NK-92 treated with Interleukin-12 subunit alpha and Interleukin-12 subunit beta, amount 100 ng/mL, for 24 hours (cell line): ENCODE data around the gene TLR1.
"Not testable (repeated sequence)": the region's sequence is repeated elsewhere in the genome, so short reads cannot be mapped to it uniquely, and the experiment has no call there.

ENCODE experiments used
- DNase-seq: peaks from one replicate; lab custom pipeline; 2025; lab: John Stamatoyannopoulos, UW

Gene TLR1, protein sequence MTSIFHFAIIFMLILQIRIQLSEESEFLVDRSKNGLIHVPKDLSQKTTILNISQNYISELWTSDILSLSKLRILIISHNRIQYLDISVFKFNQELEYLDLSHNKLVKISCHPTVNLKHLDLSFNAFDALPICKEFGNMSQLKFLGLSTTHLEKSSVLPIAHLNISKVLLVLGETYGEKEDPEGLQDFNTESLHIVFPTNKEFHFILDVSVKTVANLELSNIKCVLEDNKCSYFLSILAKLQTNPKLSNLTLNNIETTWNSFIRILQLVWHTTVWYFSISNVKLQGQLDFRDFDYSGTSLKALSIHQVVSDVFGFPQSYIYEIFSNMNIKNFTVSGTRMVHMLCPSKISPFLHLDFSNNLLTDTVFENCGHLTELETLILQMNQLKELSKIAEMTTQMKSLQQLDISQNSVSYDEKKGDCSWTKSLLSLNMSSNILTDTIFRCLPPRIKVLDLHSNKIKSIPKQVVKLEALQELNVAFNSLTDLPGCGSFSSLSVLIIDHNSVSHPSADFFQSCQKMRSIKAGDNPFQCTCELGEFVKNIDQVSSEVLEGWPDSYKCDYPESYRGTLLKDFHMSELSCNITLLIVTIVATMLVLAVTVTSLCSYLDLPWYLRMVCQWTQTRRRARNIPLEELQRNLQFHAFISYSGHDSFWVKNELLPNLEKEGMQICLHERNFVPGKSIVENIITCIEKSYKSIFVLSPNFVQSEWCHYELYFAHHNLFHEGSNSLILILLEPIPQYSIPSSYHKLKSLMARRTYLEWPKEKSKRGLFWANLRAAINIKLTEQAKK

DNA sequence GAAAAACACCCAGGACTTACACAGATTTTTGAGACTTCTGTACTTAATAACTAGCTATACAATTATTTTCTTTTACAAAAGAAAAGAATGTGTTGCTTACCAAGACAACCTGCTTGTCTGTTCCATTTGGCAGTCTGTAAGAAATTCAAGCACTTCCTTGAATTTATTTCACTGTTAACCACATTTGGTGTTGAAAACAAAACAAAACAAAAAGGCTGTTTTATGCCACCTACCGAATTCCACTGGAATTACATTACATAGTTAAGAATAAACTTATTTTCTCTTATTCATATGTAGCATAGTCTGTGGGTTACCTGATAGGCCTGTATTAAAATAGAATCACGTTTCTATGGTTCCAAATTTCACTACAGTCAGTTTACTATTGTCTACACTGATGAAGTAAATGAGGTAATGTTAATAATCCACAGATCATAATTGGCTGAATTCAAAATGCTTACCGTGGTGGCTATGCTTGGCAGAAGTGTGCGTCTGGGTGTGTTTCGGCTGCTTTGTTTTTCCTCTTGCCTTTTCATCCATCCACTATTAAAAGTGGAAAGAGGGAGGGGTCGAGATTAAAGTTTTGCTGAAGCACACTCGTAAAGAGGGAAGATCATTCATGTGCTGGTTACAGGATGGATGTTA is at the start of gene TLR1:
Gene TLR1 (minus strand): TSS at position 138 of the 642 bp plus-strand sequence. CDS start 5,960 bp downstream, outside the sequence.
- no peak for DNase-seq

DNA sequence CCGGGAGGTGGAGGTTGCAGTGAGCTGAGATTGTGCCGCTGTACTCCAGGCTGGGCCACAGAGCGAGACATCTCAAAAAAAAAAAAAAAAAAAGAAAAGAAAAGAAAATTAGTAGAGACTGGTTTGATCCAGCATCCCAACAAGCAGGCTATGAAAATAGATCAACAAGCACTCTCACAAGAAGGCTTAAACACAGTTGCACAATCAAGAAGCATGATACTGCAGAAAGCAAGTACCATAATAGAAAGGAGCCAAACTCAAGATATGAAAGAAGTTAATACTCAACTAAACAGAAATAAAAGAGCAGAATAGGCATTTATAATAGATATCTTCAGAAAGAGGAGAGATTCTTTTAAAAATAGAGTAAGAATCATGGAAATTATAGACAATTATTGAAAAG is 41.4 kb upstream of the TLR1 start:
- no peak for DNase-seq

DNA sequence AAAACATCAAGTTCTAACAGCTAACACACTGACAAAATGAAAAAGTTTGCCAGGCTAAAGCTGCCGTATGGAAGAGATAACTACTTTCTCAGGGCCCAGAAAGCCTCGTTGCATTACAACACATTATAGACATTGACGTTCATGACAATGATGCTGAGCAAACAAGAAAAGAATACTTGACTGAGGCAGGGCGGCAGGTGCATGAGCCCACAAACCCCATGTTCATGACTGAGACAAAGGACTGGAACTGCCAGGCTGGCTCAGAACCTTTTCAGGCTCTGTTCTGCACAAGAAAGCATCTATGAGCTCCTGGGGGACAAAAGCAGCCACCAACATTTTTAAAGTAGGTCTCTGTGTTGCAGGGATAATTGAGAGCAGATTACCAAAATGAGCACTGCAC is 38.4 kb upstream of the TLR1 start:
- no peak for DNase-seq

DNA sequence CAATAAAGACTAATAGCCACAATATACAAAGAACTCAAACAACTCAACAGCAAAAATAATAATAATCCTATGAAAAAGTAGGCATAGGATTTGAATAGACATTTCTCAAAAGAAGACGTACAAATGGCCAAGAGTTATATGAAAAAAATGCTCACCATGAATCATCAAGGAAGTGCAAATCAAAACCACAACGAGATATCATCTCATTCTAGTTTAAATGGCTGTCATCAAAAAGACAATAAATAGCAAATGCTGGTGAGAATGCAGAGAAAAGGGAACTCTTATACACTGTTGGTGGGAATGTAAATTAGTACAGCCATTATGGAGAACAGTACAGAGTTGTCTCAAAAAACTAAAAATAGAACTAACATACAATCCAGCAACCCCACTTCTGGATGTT is 33.3 kb upstream of the TLR1 start:
- DNase-seq, result no peak

DNA sequence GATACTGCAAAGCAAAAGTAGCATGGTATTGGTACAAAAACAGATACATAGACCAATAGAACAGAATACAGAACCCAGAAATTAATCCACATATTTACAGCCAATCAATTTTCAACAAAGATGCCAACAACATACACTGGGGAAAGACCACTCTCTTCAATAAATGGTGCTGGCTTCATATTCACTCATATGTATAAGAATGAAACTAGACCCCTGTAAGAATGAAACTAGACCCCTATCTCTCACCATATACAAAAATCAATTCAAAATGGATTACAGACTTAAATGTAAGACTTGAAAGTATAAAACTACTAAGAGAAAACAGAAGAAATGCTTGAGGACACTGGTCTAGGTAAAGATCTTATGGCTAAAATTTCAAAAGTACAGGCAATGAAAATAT is 32.7 kb upstream of the TLR1 start:
- DNase-seq, result no peak

DNA sequence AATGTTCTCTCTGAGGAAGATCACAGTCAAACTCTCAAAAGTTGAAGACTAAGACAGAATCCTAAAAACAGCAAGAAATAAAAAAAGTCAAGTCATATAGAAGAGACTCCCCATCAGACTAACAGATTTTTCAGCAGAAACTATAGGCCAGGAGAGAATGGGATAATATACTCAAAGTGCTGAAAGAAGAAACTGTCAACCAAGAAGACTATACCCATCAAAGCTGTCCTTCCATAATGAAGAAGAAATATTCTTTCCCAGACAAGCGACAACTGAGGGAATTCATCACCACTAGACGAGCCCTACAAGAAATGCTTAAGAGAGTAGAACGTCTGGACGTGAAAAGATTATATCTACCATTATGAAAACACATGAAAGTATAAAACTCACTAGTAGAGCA is 30.0 kb upstream of the TLR1 start:
- no peak for DNase-seq

GRCh38 chr4:38832624-38833528 is 28.3 kb upstream of the TLR1 start:
- no peak for DNase-seq

DNA sequence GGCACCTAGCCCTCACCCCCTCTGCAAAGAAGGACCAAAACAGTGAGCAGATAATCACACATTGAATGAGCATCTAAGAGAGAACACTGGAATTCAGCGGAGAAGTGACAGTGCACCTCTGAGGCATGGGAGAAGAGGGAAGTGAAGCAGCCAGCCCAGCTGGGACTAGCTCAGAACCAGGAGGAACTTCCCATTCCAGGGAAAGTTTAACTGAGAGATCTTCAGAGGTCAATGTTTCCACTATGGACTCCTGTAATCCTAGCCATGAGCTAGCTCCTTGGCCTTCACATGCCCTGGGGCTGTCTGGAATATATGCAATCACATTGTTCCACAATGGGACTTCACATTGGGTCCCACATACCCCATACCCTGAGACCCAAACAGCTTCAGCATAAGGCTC is 27.6 kb upstream of the TLR1 start:
- no peak for DNase-seq

- no peak for DNase-seq
Measured at GRCh38 chr4:38831653-38832052, 27.1 kb upstream of the TLR1 start.

DNA sequence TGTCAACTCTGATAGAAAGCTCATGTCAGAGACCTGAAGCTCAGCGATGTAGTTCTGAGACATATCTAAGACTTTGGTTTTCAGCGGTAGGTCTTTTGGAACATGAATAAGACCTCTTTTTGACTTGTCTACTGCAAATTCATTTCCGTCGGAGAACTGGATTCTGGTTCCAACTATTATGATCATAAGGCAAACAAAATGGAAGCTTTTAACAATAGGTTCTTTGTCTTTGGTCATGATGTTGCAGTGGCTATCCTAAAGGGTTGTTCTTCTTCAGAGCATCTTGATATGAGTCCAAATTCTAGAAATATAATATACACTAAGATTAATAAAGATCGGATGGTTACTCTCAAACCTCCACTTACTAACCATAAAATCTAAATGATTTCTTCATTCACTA is 24.6 kb upstream of the TLR1 start:
- DNase-seq, result no peak

DNA sequence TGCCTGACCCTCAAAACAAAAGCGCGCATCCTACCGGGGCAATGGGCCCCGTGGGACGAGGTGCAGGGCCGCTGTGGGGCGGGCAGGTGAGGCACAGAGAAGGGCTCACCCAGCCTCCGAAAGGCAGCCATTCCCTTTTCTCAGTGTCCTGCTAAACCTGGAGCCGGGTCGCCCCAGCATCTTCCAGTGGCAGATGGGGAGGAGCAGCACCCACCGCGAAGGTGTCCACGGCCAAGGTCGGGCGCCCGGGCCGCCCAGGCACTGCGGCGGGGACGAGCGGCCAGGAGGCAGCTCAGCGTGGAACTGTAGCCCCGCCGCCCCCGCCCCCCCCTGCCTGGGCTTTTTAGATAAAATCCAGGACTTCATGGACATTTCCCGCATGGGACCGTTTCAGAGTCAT is 19.2 kb upstream of the TLR1 start:
- DNase-seq, result no peak

GRCh38 chr4:38822748-38823303 is 18.2 kb upstream of the TLR1 start:
- DNase-seq, result no peak

DNA sequence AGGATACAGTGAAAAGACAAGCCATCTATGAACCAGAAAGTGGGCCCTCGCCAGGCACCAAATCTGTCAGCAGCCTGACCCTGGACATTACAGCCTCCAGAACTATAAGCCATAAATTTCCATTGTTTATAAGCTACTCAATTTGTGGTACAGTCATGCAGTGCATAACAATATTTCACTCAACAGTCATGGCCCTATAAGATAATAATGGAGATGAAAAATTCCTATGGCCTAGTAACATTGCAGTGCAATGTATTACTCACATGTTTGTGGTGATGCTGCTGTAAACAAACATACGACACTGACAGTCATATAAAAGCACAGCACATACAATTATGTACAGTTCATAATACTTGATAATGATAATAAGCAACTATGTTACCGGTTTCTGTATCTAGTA is 17.1 kb upstream of the TLR1 start:
- DNase-seq, result no peak

DNA sequence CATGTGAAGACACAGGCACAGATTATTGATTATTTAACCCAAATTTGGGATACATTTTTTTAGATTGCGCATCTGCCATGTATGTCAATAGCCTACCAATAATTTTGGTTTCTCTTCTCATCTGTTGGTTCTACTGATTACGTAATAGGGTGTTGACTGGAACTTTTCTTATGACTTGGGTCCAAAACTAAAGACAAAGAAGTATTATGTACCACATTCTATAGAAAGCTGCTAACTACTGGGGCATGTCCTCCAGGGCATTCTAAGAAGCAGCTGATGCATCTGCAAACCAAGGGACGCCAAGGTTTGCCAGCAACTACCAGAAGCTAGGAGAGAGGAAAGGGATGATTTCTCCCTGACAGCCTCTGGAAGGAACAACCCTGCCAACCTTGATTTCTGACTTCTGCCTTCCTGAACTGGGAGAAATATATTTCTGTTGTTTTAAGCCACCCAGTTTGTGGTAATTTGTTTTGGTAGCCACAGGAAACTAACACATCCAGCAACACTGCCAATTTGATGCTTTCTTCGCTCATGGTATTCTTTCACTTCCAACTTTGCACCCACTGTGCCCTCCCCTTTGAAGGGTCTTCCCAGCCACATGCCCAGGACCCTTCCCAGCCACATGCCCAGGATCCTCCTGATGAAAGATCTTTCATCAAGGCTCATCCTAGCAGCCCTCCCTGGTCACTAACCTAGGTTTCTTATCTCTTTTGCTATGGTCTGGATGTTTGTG is 15.9 kb upstream of the TLR1 start:
- no peak for DNase-seq

- DNase-seq, result no peak
Measured at GRCh38 chr4:38819569-38819968, 15.0 kb upstream of the TLR1 start.

GRCh38 chr4:38818441-38818976 is 13.9 kb upstream of the TLR1 start:
- no peak for DNase-seq

DNA sequence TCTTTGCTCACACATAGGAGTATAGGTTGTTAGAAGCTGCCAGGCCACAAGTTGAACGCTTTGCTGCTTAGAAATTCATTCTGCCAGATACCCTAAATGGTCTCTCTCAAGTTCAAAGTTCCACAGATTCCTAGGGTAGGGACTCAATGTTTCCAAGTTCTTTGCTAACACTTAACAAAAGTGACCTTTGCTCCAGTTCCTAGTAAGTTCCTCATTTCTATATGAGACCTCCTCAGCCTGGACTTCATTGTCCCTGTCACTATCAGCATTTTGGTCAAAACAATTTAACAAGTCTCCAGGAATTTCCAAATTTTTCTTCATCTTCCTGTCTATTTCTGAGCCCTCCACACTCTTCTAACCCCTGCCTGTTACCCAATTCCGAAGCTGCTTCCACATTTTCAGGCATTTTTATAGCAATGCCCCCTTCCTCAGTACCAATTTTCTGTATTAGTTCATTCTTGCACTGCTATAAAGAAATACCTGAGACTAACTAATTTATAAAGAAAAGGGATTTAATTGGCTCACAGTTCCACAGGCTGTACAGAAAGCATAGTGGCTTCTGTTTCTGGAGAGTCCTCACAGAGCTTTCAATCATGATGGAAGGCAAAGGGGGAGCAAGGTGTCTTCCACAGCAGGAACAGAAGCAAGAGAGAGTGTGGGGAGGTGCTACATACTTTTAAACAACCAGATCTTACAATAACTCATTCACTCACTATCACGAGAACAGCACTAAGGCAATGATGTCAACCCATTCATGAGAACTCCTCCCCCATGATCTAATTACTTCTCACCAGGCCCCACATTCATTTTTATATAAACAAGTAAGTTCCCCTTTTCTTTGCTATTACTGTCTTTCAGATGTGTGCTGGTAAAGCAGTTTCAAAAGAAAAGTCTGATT is 11.5 kb upstream of the TLR1 start:
- no peak for DNase-seq

GRCh38 chr4:38814386-38814785 is 9.8 kb upstream of the TLR1 start:
- DNase-seq, result no peak

DNA sequence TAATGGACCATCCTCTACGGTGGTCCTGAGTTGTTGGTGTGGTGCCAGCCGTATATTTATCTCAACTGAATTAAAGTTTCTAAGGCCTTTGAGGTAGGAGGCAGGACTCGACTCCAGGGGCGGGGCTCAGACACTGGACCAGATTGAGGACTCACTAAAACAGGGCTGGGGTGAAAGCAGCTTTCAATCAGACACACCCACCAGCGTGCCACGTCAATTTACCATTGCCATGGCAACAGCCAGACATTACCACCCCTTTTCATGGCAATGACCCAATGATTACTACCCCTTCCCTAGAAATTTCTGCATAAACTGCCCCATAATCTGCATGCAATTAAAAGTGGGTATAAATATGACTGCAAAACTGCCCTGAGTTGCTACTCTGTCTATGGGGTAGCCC is 6.7 kb upstream of the TLR1 start:
- DNase-seq, result no peak

DNA sequence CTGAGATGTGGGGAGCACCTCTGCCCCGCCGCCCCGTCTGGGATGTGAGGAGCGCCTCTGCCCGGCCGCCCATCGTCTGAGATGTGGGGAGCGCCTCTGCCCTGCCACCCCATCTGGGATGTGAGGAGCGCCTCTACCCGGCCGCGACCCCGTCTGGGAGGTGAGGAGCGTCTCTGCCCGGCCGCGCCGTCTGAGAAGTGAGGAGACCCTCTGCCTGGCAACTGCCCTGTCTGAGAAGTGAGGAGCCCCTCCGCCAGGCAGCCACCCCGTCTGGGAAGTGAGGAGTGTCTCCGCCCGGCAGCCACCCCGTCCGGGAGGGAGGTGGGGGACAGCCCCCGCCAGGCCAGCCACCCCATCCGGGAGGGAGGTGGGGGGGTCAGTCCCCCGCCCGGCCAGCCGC is 2.9 kb upstream of the TLR1 start:
- DNase-seq, result not testable (repeated sequence)
